HG02588 (cell line): ENCODE data around the gene DOCK11.
"Not testable (repeated sequence)": the region's sequence is repeated elsewhere in the genome, so short reads cannot be mapped to it uniquely, and the experiment has no call there.

ENCODE experiments used
- ATAC-seq: cut with Tn5 transposase; IDR thresholded peaks from one replicate; pipeline ENCODE4 v1.9.1; 2021; ENCODE audit warnings: mild to moderate bottlenecking, moderate library complexity; ENCODE audit not compliant: unreplicated experiment

The DOCK11 gene

GRCh38 chrX:118679290-118679689 lies 183.7 kb downstream of the DOCK11 start:
- no peak for ATAC-seq

GRCh38 chrX:118682258-118683014 lies 186.8 kb downstream of the DOCK11 start:
- no peak for ATAC-seq

GRCh38 chrX:118685393-118685792 lies 189.8 kb downstream of the DOCK11 start:
- no peak for ATAC-seq

- no peak for ATAC-seq
These were observed 193.3 kb downstream of the DOCK11 start for GRCh38 chrX:118688935-118689334.

GRCh38 chrX:118693843-118694242 lies 198.2 kb downstream of the DOCK11 start:
- ATAC-seq, result no peak

- ATAC-seq, result no peak
These were observed 199.0 kb downstream of the DOCK11 start for GRCh38 chrX:118694638-118695037.

GRCh38 chrX:118698516-118699170 lies 203.0 kb downstream of the DOCK11 start:
- no peak for ATAC-seq

GRCh38 chrX:118702741-118703140 lies 207.1 kb downstream of the DOCK11 start:
- no peak for ATAC-seq

- no peak for ATAC-seq
These were observed 211.1 kb downstream of the DOCK11 start for GRCh38 chrX:118706681-118707080.

GRCh38 chrX:118714521-118714920 lies 218.9 kb downstream of the DOCK11 start:
- ATAC-seq, result no peak

- not testable (repeated sequence) for ATAC-seq
These were observed 220.3 kb downstream of the DOCK11 start for GRCh38 chrX:118715917-118716316.

- not testable (repeated sequence) for ATAC-seq
These were observed 221.2 kb downstream of the DOCK11 start for GRCh38 chrX:118716833-118717232.

- ATAC-seq, result no peak
These were observed 222.2 kb downstream of the DOCK11 start for GRCh38 chrX:118717678-118718391.

- ATAC-seq, result no peak
These were observed 223.1 kb downstream of the DOCK11 start for GRCh38 chrX:118718737-118719136.

GRCh38 chrX:118720058-118720707 lies 224.6 kb downstream of the DOCK11 start:
- ATAC-seq, result no peak

- ATAC-seq, result no peak
These were observed 227.8 kb downstream of the DOCK11 start for GRCh38 chrX:118723376-118723775.

- ATAC-seq, result no peak
These were observed 228.8 kb downstream of the DOCK11 start for GRCh38 chrX:118724365-118724764.

GRCh38 chrX:118724775-118725174 lies 229.2 kb downstream of the DOCK11 start:
- ATAC-seq, result no peak

GRCh38 chrX:118726396-118726795 lies 230.8 kb downstream of the DOCK11 start:
- no peak for ATAC-seq

- ATAC-seq, result peak; percentile 59
These were observed 231.5 kb downstream of the DOCK11 start, which contains the start of gene IL13RA1 for GRCh38 chrX:118726887-118727685. TSS of gene IL13RA1 (plus strand) at chrX:118727606. CDS start at chrX:118727639, 33 bp downstream.
